Stimulated activated CD8-positive, alpha-beta memory T cell treated with anti-CD3 and anti-CD28 coated beads, Interleukin-4, amount 100 ng/mL, for 48 hours (primary cell): ENCODE measurements around the gene INSIG1.

ENCODE experiments used
- DNase-seq: peaks from one replicate; pipeline ENCODE4 v3.0.0-alpha.2; 2020

The INSIG1 gene

GRCh38 chr7:155297517-155298287, at the start of gene INSIG1:
INSIG1 (plus strand) TSS chr7:155297878; CDS start chr7:155298286, 408 bp downstream.
- peak; percentile 92 for DNase-seq

GRCh38 chr7:155248366-155248756, 49.3 kb upstream of the INSIG1 start:
- no peak for DNase-seq

- DNase-seq, result no peak
Observed at GRCh38 chr7:155251831-155252230, 45.8 kb upstream of the INSIG1 start.

- no peak for DNase-seq
Observed at GRCh38 chr7:155252444-155252887, 45.2 kb upstream of the INSIG1 start.

- DNase-seq, result no peak
Observed at GRCh38 chr7:155252892-155253501, 44.7 kb upstream of the INSIG1 start.

GRCh38 chr7:155254018-155254417, 43.7 kb upstream of the INSIG1 start:
- no peak for DNase-seq

- no peak for DNase-seq
Observed at GRCh38 chr7:155255071-155255470, 42.6 kb upstream of the INSIG1 start.

- DNase-seq, result no peak
Observed at GRCh38 chr7:155255621-155256020, 42.1 kb upstream of the INSIG1 start.

- no peak for DNase-seq
Observed at GRCh38 chr7:155256081-155256760, 41.5 kb upstream of the INSIG1 start.

GRCh38 chr7:155256761-155257481, 40.8 kb upstream of the INSIG1 start:
- DNase-seq, result no peak

GRCh38 chr7:155257482-155258225, 40.0 kb upstream of the INSIG1 start:
- DNase-seq, result no peak

- DNase-seq, result no peak
Observed at GRCh38 chr7:155258226-155258560, 39.5 kb upstream of the INSIG1 start.

- DNase-seq, result no peak
Observed at GRCh38 chr7:155259866-155260497, 37.7 kb upstream of the INSIG1 start.

- no peak for DNase-seq
Observed at GRCh38 chr7:155260498-155260872, 37.2 kb upstream of the INSIG1 start.

- DNase-seq, result no peak
Observed at GRCh38 chr7:155261031-155261985, 36.4 kb upstream of the INSIG1 start.

GRCh38 chr7:155262031-155262430, 35.6 kb upstream of the INSIG1 start:
- DNase-seq, result no peak

GRCh38 chr7:155263051-155263450, 34.6 kb upstream of the INSIG1 start:
- no peak for DNase-seq

- no peak for DNase-seq
Observed at GRCh38 chr7:155263581-155264143, 34.0 kb upstream of the INSIG1 start.

- DNase-seq, result no peak
Observed at GRCh38 chr7:155265144-155265543, 32.5 kb upstream of the INSIG1 start.

GRCh38 chr7:155265961-155266360, 31.7 kb upstream of the INSIG1 start:
- no peak for DNase-seq

- DNase-seq, result no peak
Observed at GRCh38 chr7:155266440-155266839, 31.2 kb upstream of the INSIG1 start.
